ENCODE data around the gene EPAS1. TPM values are rescaled to one million over a fixed set of nuclear protein-coding genes. Genes with fewer than 3 reads are reported as not detected.

EPAS1 gene
- total RNA-seq, 2 donors from 2014 or later: 58.4 to 162 TPM

DNA sequence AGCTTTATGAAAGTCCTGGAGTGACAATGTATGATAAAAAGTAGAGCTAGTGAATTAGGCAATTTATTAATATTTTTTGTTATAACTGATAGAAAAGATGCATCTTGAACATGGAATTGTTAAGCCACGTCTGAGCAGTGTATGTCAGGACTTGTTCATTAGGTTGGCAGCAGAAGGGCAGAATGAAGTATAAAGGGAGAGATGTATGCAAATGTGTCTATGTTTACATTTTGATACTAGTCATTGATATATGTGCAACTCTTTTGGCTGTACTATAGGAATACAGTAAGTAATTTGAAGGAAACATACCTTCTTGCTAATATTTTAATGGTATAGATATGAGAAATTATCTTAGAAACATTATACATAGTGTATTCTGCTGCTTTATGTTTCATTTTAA lies 133.2 kb downstream of the EPAS1 start:
- intact Hi-C loops (cut with DNase I): no loop called here
- ATAC-seq (no peak), DNase-seq (no peak)
- TF ChIP-seq POLR2A (IDR thresholded peaks at IDR 0.05): no peak
- TF ChIP-seq, protein P1, sequence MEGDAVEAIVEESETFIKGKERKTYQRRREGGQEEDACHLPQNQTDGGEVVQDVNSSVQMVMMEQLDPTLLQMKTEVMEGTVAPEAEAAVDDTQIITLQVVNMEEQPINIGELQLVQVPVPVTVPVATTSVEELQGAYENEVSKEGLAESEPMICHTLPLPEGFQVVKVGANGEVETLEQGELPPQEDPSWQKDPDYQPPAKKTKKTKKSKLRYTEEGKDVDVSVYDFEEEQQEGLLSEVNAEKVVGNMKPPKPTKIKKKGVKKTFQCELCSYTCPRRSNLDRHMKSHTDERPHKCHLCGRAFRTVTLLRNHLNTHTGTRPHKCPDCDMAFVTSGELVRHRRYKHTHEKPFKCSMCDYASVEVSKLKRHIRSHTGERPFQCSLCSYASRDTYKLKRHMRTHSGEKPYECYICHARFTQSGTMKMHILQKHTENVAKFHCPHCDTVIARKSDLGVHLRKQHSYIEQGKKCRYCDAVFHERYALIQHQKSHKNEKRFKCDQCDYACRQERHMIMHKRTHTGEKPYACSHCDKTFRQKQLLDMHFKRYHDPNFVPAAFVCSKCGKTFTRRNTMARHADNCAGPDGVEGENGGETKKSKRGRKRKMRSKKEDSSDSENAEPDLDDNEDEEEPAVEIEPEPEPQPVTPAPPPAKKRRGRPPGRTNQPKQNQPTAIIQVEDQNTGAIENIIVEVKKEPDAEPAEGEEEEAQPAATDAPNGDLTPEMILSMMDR (IDR thresholded peaks at IDR 0.05): no peak
- Histone ChIP-seq H3K4me1 (no peaks in the 10 kb centered on the region), H3K27me3 (no peaks in the 10 kb centered on the region), H3K4me3 (no peak overlapping the region), H3K36me3 (replicated peaks in 1 of 2; ENCODE audit: insufficient read depth in 1 of 2, low read depth in 2 of 2) (no peaks in the 10 kb centered on the region), H3K9me3 (no peaks in the 10 kb centered on the region), H3K27ac (no peak overlapping the region)
- WGBS, 2 donors: 74 to 82% methylated on average over 1 of the region's 1 CpG

DNA sequence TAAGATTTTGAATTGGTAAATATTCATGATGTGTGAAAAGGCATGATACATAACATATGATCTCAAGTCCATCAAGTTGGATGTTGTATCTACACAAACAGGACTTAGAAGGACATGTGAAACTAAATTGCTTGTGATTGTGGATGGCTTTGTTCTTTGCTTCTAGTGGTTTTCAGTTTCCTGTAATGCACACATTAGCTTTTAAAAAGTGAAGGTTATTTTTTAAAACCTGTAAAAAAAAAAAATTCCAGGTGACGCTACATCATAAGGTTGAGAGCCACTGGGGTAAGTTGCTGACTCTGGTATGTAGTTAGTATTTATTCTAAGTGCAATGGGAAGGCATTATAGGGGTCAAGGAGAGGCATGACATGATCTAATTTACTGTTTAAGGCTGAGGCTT lies 133.8 kb downstream of the EPAS1 start:
- Histone ChIP-seq H3K27ac (no peak overlapping the region), H3K9me3 (no peaks in the 10 kb centered on the region), H3K4me3 (no peak overlapping the region), H3K27me3 (no peaks in the 10 kb centered on the region), H3K4me1 (no peaks in the 10 kb centered on the region), H3K36me3 (replicated peaks in 1 of 2; ENCODE audit: insufficient read depth in 1 of 2, low read depth in 2 of 2) (no peaks in the 10 kb centered on the region)
- 86 to 91% methylated on average over 1 of the region's 1 CpG for WGBS, 2 donors
- DNase-seq: no peak
- no peak for ATAC-seq
- TF ChIP-seq, protein P1 (IDR thresholded peaks at IDR 0.05): no peak
- TF ChIP-seq POLR2A (IDR thresholded peaks at IDR 0.05): no peak
- intact Hi-C loops (cut with DNase I): no loop called here

DNA sequence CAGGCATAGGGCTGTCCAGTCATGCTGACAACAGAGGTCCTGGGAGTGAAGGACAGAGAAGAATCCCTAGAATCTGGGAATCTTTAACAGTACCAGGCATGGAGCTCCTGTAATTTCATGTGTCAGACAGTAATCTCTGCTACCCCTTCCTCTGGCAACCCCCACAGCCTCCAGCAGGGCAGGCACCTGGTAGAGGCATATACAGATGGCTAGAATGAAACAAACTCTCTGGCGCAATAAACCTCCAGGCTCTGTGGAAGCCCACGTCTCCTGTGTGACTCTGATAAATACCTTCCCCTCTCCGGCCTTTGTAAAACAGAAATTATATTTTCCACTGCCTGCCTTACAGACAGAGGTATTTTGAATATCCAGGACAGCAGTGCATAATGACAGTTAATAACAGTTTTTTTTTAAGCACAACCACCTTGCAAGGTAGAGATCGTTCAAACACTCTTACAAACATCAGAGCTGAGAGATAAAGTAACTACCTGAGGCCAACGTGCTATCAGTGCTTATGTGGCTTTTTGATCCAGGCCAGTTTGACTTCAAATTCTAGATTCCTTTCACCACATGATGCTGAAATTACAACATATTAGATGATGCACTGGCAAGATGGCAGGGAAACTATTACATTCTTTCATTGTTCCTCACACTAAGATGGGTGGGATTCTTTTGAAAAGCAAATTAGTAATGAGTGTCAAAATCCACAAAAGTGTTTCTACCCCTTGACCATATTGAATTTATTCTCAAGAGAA lies 134.5 kb downstream of the EPAS1 start:
- intact Hi-C loops (cut with DNase I): no loop called here
- TF ChIP-seq, protein P1 (IDR thresholded peaks at IDR 0.05): no peak
- TF ChIP-seq POLR2A (IDR thresholded peaks at IDR 0.05): no peak
- no peaks in the 10 kb centered on the region for H3K27me3 ChIP-seq
- no peak overlapping the region for H3K4me3 ChIP-seq
- H3K36me3 ChIP-seq (replicated peaks in 1 of 2; ENCODE audit: insufficient read depth in 1 of 2, low read depth in 2 of 2): no peaks in the 10 kb centered on the region
- DNase-seq (no peak), ATAC-seq (no peak)
- 64 to 69% methylated on average over 5 of the region's 5 CpGs for WGBS, 2 donors
- no peaks in the 10 kb centered on the region for H3K9me3 ChIP-seq
- H3K27ac ChIP-seq: no peak overlapping the region
- no peaks in the 10 kb centered on the region for H3K4me1 ChIP-seq

DNA sequence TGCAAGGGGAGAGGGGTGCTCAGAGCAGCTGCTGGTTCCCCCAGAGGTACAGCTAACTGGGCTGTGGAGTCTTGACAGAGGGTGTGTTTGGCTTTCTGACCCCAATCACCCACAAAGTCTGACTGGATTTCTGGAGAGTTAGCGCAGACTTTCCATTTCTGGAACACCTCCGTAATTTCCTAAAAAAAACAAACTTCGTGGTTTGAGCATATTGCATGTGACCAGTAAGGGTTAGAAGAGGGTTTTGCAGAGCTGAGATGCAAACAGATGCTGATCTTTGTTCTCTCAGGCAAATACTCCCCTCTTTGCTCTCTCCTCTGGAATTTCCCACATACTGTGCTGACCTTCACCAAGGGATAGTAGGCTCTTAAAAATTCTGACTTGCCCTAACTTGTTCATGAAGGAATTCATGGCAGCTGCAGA lies 137.7 kb downstream of the EPAS1 start:
- ATAC-seq (no peak), DNase-seq (no peak)
- Histone ChIP-seq H3K4me1 (no peaks in the 10 kb centered on the region), H3K27me3 (no peaks in the 10 kb centered on the region), H3K4me3 (no peak overlapping the region), H3K36me3 (replicated peaks in 1 of 2; ENCODE audit: insufficient read depth in 1 of 2, low read depth in 2 of 2) (no peaks in the 10 kb centered on the region), H3K9me3 (no peaks in the 10 kb centered on the region), H3K27ac (no peak overlapping the region)
- TF ChIP-seq POLR2A (IDR thresholded peaks at IDR 0.05): no peak
- TF ChIP-seq, protein P1 (IDR thresholded peaks at IDR 0.05): no peak
- WGBS, 2 donors: 64 to 71% methylated on average over 3 of the region's 3 CpGs
- intact Hi-C loops (cut with DNase I): no loop called here

DNA sequence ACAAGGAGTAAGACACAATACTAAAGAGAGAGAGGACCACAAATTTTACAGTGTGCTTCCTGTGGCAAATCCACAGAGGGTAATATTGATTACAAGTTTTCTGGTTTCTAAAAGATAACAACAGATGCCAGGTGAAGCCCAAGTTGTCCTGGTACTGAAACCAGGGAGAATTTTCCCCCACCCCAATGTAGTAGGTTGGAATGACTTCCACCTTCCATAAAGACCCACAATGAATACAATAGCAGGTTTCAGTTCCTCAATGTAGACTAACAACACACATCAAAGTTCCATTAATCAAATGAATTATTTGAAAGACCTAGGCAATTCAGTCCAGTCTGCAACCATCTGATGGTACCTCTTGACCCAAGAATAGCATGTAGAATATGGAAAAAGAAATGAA lies 138.1 kb downstream of the EPAS1 start:
- Histone ChIP-seq H3K27ac (no peak overlapping the region), H3K4me3 (no peak overlapping the region)

More for the DNA sequence above, 138.1 kb downstream of the EPAS1 start:
- H3K9me3 ChIP-seq: no peaks in the 10 kb centered on the region
- intact Hi-C loops (cut with DNase I): no loop called here
- TF ChIP-seq POLR2A (IDR thresholded peaks at IDR 0.05): no peak
- TF ChIP-seq, protein P1 (IDR thresholded peaks at IDR 0.05): no peak
- DNase-seq (no peak), ATAC-seq (no peak)
- no peaks in the 10 kb centered on the region for H3K36me3 ChIP-seq (replicated peaks in 1 of 2; ENCODE audit: insufficient read depth in 1 of 2, low read depth in 2 of 2)
- no peaks in the 10 kb centered on the region for H3K4me1 ChIP-seq
- H3K27me3 ChIP-seq: no peaks in the 10 kb centered on the region
